Activated gamma-delta T cell treated with Interleukin-2 at 50 U/mL for 16 hours (primary cell): ENCODE data around the gene ZNF423.

ENCODE experiments used
- DNase-seq: peaks from one replicate; pipeline ENCODE4 v3.0.0-alpha.2; 2020

Gene ZNF423

DNA sequence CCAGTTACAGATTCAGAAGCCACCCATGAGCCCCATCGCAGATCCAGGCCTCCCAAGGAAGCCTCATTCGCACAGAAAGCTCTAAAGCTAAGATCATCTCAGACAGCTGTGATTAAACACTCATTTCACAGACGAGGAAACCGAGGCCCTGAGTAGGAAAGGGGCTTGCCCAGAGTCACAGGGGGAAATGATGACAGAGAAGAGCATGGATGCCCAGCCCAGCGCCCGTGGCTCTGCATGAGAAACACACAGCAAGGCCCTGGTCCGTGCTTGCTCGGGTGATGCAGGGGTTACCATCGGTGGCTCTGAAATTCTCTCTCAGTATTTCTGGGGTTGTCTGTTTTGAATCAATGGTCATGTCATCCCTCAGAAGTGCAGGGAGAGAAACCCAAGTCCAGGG, 372.7 kb downstream of the ZNF423 start:
- DNase-seq, result no peak

DNA sequence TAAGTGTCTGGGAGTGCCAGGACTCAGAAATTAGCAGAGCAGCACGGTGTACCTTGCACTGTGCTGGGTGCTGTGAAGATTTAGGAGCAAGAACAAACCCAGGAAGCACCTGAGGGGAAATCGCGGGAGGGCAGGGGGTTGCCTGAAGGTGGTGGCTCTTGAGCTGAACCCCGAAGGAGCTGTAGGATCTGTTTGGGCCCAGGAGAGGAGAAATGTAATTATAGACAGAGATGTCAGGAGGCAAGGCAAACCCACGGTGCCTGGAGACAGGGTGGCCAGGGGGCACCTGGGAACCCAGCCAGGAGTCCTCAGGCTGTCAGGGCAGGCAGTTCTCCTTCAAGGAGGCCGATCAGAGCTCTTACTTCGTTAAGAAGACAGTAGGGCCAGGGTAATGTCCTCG, 373.2 kb downstream of the ZNF423 start:
- no peak for DNase-seq

DNA sequence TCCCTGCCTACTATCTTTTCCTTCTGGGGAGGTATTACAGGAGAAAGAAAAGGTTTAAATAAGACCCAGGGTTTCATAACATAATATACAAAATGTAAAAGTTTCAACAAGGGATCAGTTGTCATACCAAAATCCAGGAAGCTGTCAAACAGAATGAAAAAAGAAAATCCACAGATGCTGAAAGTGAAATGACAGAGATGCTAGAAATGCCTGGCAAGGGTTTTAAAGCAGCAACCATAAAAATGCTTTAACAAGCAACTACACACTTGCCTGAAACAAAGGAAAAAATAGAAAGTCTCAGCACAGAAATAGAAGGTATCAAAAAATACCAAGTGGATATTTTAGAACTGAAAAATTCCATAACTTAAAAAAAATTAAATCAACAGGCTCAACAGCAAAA, 377.3 kb downstream of the ZNF423 start:
- no peak for DNase-seq

DNA sequence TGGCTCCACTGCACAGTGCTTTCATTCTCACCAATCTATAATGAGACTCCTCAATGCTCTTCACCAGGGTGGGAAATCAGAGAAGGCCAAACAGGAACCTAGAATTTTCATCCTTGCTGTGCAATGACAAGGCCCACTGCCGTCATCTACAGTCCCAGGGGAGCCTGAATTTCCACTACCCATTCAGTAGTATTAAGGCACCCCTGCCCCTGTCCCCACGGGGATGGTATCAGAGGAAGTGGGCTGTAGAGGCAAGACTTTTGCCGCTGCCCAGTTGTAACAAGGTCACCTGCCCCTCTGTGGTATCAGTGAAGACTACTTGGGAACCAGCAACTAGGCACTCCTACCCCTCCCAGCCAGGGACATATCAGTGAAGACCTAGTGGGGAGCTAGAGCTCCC, 377.8 kb downstream of the ZNF423 start:
- DNase-seq, result no peak

DNA sequence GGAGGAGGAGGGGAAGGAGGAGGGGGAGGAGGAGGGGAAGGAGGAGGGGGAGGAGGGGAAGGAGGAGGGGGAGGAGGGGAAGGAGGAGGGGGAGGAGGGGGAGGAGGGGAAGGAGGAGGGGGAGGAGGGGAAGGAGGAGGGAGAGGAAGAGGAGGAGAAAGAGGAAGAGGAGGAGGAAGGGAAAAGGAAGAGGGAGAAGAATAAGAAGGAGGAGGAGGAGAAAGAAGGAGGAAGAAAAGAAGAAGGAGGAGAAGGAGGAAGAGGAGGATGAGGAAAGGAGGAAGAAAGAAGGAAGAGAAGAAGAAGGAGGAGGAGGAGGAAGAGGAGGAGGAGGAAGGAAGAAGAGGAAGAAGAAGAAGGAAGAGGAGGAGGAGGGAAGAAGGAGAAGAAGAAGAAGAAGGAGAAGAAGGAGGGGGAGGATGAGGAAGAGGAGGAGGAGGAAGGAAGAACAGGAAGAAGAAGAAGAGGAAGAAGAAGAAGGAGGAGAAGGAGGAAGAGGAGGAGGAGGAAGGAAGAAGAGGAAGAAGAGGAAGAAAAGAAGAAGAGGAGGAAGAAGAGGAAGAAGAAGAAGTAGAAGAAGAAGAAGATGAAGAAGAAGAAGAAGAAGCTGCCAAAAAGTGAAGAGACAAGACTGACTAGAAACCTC, 378.5 kb downstream of the ZNF423 start:
- DNase-seq, result no peak

DNA sequence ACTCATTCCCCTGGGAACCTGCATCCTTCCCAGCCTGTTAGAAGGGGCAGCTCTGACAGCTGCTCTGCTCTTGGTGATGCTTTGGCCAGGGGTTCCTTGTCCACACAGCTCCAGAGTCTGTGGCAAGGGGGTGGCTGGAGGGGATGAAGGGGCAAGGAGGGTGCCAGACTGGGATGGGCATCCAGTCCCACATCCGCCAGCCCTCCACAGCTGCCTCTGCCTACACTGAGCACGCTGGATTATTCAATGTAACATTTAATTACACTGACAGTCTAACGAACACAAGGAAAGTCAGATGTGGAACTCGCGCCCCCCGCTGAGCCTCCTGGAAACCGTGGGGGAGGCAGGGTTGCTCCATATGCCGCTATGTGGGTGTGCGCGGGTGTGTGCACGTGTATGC, 381.2 kb downstream of the ZNF423 start:
- no peak for DNase-seq

DNA sequence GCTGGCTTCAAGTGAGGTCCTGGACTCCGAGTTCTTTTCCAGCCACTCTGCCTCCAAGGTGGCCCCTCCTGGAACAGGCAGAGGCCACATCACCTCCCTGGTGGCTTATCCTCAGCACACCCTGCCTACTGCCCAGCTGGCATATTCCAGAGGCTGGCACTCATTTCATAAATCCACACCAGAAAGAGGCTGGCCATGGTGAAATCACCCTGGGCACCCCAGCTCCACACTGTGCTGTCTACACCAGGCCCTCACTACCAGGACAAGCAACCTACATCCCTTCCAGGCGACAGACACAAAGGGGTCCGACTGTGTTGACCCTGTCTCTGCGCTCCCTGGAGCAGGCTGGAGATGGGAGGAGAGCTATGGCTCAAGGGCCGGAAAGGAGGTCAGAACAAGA, 382.1 kb downstream of the ZNF423 start:
- DNase-seq, result no peak

DNA sequence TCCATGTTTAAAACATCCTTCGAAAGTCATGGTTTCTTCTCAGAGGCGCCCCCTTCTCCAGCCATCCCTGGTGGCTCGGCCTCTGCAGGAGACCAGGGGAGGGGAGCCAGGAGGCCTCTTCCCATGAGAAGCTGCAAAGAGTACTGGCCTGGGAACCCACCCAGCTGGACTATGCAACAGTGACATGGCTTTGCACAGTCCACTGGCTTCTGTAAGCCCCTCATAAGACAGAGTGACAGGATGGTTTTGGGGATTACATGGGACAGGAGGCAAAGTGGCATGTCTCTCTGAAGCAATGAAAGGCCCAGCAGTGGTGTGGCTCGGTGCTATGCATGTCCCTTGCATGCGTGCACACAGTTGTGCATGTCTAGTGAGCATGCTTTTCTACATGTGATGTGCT, 382.8 kb downstream of the ZNF423 start:
- no peak for DNase-seq

DNA sequence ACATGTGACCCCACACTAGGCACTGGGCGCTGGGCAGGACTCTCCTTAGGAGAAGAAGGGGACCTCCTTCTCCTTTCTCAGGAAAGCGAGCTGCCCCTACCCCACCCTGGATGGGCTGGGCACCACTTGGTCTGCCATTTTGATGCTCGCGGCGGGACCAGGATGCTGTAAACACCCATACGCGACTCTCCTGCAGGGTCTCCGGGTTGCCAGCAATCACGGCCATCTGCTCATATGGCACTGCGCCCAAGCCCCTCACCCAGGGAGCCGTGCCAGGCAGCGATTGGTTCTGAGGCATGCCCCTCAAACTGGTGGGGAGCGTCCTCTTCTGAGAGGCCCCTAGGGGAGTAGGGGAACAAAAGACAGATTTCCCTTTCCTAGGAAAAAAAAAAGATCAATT, 383.3 kb downstream of the ZNF423 start:
- DNase-seq, result no peak

DNA sequence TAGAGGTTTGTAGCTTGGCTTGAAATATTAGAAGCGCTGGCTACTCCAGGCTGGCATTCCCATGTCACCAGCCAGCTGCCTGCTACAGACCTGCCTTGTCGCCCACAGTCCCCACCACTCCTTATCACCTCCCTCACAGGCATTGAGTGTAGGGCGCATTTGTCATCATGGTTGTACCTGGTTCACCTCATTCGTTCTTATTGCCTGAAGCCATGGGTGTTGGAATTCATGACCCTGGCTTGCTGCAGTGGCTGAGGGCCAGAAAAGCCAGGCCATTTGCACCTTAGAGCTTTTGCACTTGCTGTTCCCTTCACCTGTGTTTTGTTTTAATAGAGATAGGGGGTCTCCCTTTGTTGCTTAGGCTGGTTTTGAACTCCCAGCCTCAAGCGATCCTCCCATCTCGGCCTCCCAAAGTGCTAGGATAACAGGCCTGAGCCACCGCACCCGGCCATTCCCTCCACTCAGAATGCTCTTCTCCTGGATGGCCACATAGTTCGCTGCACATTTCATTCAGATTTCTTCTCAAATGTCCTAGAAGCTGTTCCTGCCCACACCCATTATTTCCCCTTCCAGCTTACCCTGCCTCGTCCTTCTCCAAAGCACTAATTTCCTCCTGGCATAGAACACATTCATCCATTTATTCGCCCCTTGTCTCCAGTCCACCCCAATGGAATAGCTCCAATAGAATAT, 384.7 kb downstream of the ZNF423 start:
- no peak for DNase-seq

DNA sequence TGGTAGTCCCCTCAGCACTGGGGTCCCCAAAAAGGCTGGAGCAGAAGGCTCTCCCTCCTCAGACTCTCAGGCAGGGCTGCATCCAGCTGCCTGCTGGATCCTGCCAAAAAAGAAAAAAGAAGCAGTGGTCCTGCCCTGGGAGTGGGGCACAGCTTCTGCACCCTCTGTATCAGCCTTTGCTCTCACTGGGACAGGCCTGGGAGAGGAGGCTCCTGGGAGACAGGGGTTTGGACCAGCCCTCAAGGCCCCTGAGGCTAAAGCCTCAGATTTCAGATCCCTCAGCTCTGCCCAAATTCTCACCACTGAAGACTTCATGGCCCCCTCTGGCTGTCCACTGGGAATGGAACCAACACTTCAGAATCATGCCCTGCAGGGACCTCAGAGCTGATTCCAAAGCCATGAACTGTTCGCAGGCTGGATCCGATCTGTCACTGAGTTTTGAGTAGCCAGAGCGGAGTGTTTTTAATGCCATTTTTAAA, 385.4 kb downstream of the ZNF423 start:
- DNase-seq, result no peak

DNA sequence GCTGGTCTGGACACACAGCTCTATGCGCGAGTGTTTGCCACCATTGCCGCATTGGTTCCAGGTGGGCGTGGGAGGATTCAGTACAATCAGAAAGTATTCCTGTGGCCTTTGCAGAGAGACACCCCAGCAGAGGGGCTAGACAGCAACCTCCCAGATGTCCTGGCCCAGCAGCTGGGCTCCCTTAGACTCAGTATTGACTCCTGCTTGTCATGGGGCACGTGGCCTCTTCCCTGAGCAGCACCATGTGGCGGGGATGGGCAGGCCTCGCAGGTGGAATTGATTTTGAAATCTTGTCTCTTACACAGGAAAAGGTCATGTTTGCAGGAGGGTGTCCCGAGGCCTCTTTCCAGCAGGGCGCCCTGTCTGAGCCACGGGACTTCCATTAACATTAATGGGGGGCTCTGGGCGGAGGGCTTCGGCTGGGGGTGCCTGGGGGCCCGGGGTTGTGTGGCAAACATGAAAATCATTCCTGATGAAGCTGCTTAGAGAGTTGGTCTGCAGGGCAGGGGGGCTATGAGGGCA, 385.9 kb downstream of the ZNF423 start:
- DNase-seq, result no peak

DNA sequence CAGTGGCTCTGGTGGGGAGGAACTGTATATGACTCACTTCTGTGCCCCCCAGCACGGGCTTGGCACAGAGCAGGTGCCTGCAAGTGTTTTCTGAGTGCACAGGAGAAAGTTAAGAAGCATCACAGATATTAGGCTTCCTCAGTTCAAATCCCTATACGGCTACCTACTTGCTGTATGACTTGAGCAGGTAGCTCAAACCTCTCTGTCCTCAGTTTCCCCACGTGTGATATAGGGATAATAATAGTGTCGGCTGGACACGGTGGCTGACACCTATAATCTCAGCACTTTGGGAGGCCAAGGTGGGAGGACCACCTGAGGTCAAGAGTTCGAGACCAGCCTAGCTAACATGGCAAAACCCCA, 386.6 kb downstream of the ZNF423 start:
- no peak for DNase-seq

DNA sequence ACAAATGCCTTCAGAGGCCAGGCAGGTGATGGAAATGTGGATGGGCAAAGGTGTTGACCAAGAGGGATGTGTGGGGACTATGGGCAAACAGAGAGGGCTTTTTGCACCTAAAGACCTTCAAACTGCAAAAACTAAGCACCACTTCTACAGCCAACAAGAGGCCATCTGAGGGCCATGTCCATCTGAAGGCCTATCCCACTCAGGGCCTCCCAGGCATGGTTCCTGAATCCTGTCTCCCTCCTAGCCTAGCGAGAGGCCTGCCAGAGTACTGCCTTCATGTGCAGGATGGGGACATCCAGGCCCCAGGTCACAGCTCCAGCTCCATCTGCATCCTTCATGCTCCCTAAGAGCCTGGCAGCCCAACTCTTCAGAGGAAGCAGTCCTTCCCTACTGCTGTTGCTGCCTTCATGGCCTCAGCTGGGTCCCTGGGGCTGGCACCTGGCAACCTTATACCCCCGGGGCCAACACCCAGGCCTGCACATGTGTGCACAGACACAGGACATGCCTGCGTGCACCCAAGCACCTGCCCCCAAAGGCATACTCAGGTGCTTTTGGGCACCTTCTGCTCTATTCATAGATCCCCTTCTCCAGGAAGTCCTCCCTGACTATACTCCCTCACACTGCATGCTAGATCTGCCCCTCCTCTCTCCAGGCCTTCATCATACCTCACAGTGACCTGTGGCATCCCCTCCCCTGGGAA, 387.2 kb downstream of the ZNF423 start:
- no peak for DNase-seq

DNA sequence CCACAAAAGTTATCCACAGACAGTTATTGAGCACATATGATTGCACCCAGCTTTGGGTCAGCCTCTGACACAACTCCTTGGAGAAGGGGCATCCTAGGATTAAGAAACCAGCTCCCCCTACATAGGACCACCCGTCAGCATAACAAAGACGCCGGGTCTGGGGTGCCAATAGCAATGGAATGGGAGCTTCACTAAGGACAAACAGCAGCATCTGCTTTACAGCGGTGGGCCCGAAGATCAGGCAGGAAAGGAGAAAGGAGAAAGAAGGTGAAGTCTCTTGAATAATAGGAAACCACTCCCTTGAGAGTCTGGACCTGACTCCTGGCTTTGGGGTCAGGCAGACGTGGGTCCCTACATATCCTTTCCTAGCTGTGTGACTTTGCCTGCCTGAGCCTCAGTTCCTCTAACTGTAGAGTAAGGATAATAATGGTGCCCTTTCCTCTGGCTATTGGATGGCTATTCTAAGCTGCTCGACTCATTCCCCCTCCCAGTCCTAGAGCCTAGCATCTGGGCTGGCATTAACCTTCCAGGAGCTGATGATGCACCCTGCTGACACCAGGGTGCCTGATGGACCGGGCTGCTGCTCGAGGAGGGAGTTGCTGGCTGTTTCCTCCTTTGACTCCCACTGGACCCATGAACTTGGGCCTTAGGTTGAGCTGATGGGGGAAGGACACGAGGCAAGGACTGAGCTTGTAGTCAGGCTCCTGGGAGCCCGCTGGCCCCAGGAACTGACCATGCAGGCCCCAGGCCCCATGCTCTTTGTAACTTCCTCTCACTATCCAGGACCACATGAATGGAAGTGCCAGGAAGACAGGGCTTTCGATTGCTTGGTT, 388.2 kb downstream of the ZNF423 start:
- DNase-seq, result no peak

DNA sequence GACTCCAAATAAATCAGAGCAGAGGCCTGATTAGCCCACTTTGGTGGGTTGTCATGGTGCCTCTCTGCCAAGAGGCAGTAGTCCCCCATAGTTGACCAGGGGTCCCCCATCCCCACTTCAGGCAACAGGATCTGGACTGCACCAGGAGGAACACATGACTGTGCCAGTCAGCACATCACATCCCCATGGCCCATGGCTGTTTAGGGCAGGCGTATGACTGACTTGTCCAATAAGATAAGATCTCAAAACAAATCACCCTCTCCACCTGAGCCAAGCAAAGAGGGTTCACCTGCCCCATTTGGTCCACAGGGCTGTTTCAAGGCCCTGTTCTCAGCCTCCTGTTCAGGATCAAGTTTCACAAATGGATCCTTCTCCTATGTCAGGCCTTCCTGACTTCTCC, 389.0 kb downstream of the ZNF423 start:
- no peak for DNase-seq

DNA sequence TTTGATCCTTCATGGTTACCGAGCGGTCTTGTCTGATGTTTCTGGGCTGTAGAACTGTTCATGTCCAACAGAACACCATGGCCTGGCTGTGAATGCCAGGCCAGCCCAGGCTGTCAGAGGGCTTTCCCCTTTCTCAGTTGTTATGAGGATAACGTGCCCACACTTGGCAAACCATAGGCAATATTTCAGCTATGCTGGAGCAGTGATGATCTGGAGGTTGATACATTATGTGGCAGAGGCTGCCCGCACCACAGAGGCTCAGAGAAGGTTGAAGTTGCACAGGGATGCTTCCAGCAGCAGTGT, 389.4 kb downstream of the ZNF423 start:
- no peak for DNase-seq

DNA sequence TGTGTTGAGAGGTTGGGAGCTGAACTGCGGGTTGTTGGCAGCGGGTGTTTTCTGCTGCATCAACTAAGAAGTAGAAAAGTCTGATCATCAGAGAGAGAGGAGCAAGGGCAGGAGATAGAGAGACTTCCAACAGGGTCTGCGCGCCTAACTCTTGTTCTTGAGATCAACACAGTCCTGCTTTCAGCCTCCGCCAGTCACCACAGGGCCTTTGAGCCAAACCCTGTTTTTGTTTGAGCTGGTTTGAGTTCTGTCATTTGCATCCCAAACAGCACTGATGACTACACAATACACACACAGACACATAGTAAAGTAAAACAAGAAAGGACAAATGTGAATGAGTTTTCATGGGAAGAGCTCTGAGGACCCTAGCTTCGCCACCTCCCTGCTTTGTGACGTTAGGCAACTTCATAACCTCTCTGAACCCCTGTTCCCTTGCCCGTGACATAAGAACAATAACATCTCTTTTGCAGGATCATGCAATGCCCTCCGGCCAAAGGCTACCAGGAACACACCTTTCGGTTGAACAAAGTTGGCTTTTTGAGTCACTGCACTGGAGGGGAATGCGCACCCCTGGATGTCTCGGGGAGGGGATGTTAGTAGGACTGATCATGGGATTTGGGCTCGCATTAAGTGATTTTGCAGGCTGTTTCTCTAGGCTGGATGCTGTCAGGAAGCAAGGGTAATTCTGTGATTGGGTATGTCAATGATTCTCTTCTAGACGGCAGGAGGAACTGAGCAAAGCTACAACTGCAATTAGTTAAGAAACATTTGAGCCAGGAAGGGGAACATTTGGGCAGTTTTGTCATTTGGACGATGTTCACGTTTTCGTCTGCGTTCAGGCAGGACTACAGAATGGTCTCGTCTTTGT, 390.0 kb downstream of the ZNF423 start:
- DNase-seq, result no peak

DNA sequence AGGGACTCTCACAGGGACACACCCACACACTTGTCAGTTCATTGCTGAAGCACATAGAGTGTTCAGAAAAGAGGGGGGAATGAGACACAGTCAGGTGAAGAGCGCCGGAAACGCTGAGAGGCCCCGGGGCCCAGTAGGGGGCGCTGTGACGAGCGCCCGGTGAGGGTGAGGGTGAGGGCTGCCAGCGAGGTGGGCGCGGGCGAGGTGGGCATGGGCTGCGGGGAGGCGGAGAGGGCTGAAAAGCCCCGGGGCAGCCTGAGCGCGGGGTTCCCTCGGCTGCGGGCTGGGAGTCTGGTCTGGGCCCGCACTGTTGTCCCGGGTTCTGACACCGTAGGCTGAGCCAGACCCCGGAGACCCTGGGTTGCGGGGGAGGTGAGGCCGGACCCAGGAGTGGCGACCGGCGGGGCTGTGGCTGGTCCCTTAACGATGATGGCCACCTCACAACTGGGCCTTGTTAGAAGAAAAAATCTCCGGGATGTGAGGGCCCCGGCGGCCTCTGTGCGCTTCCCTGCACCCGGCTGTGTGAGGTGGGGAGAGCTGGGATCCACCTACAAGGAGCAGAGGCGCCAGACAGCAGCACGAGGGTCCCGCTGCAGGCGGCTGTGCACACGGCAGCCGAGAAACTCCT, 390.9 kb downstream of the ZNF423 start:
- no peak for DNase-seq

DNA sequence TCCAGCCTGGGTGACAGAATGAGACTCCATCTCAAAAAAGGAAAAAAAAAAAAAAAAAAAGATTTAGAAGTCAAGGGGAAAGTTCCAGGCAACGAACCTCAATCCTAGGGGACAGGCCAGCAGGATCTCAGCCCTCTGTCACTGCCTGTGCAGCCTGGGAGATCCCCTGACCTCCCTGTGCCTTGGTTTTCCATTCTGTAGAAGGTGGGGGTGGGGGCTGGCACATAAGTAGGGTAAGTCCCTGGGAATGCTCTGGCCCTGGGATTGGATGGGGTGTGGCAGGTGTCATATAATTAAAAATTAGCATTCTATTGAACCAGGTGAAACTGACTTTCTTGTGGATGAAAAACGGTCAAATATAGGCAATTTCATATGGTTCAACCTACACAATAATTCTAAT, 391.8 kb downstream of the ZNF423 start:
- no peak for DNase-seq

DNA sequence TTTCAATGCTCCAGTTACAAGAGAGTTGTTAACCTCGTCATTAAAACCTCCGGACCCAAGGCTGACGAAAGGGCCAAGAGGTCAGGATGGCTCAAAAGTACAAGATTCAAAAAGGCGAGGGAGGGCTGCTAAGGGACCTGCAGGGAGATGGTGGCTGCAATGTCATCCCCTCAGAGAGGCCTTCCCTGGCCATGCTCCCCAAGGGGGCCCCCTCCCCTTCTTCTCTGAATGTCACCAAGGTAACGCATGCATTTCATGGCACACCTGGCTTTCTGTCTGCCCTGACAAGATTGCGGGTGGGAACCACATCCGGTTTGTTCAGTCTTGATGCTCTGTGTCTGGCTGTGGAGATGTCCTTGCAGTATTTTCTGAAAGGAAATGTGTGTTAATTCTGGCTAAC, 392.4 kb downstream of the ZNF423 start:
- DNase-seq, result peak; percentile 80

DNA sequence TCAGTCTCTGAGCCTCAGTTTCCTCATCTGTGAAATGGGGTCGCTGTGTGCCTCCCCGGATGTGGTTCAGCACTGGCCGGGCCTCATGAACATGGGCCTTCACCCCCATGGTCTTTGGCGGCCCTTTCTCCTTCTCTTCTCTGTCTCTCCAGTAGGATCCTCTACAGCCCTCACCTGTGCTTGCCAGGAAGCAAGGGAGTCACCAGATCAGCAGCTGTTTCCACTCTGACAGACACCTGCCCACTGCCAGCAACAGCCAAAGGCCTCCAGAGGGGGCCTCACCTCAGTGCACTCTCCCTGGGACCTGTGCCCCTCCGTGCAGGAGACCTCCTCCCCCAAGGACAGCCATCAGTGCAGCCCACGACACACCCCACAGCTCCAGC, 392.9 kb downstream of the ZNF423 start:
- no peak for DNase-seq
